ENCODE results near the gene SMURF2. TPM values are rescaled to one million over a fixed set of nuclear protein-coding genes. Genes with fewer than 3 reads are reported as not detected.

The SMURF2 gene
- total and polyA plus RNA-seq, 2 donors (not counting 1 experiment from before 2014, with no cell fraction given), result 96.3 to 108 TPM

- no peak overlapping the region for H3K9ac ChIP-seq (ENCODE audit: insufficient read depth, low read length)
- DNase-seq (ENCODE audit: low read depth in 2 of 2), result peak; percentile 28 to 59
- H2AFZ ChIP-seq (ENCODE audit: low read length), result no peak overlapping the region
- H3K4me2 ChIP-seq (ENCODE audit: extremely low read depth, insufficient read depth, low read length), result peak overlapping the region; percentile 71
- no peaks in the 10 kb centered on the region for H3K9me3 ChIP-seq (ENCODE audit: control insufficient read depth, insufficient read depth, low read depth, low read length)
- H3K27ac ChIP-seq (ENCODE audit: insufficient read depth, low read length), result peak overlapping the region; percentile 30
- peaks cover 29% of the 10 kb centered on the region for H3K36me3 ChIP-seq (ENCODE audit: control insufficient read depth, insufficient read depth, low read length)
- no peaks in the 10 kb centered on the region for H3K27me3 ChIP-seq (ENCODE audit: control insufficient read depth, insufficient read depth, low read length)
- H3K4me1 ChIP-seq (ENCODE audit: control insufficient read depth, extremely low read depth, insufficient read depth, low read length), result peaks cover 12% of the 10 kb centered on the region
- H3K79me2 ChIP-seq (ENCODE audit: control insufficient read depth, insufficient read depth, low read length), result peaks cover 70% of the 10 kb centered on the region
- TF ChIP-seq EZH2 (IDR thresholded peaks at IDR 0.05; ENCODE audit: low read length, missing control alignments) (no peak), CTCF (conservative IDR thresholded peaks at IDR 0.05 in 1 of 2, IDR thresholded peaks at IDR 0.05 in 1 of 2; ENCODE audit: low read depth in 1 of 2, low read length in 2 of 2) (no peak)
- H4K20me1 ChIP-seq (ENCODE audit: control insufficient read depth, extremely low read depth, insufficient read depth, low read length), result peaks cover 15% of the 10 kb centered on the region
- peak overlapping the region in 3 of 4 experiments; percentile 12 to 89 (median 74) for H3K4me3 ChIP-seq (replicated peaks in 1 of 4; ENCODE audit: control extremely low read depth in 1 of 4, insufficient read depth in 1 of 4, low read depth in 3 of 4, low read length in 4 of 4)
These were observed 159.3 kb downstream of the SMURF2 start for GRCh38 chr17:64502809-64503208.

GRCh38 chr17:64502021-64502420, 160.1 kb downstream of the SMURF2 start:
- Histone ChIP-seq H3K4me2 (ENCODE audit: extremely low read depth, insufficient read depth, low read length) (peak overlapping the region; percentile 46), H3K4me1 (ENCODE audit: control insufficient read depth, extremely low read depth, insufficient read depth, low read length) (peaks cover 12% of the 10 kb centered on the region)

More at GRCh38 chr17:64502021-64502420, 160.1 kb downstream of the SMURF2 start:
- Histone ChIP-seq H3K36me3 (ENCODE audit: control insufficient read depth, insufficient read depth, low read length) (peaks cover 29% of the 10 kb centered on the region), H2AFZ (ENCODE audit: low read length) (no peak overlapping the region), H3K4me3 (replicated peaks in 1 of 4; ENCODE audit: control extremely low read depth in 1 of 4, insufficient read depth in 1 of 4, low read depth in 3 of 4, low read length in 4 of 4) (peak overlapping the region in 1 of 4 experiments; percentile 89), H3K79me2 (ENCODE audit: control insufficient read depth, insufficient read depth, low read length) (peaks cover 62% of the 10 kb centered on the region), H3K9me3 (ENCODE audit: control insufficient read depth, insufficient read depth, low read depth, low read length) (no peaks in the 10 kb centered on the region), H3K9ac (ENCODE audit: insufficient read depth, low read length) (no peak overlapping the region), H3K27ac (ENCODE audit: insufficient read depth, low read length) (peak overlapping the region; percentile 30), H4K20me1 (ENCODE audit: control insufficient read depth, extremely low read depth, insufficient read depth, low read length) (peaks cover 15% of the 10 kb centered on the region), H3K27me3 (ENCODE audit: control insufficient read depth, insufficient read depth, low read length) (no peaks in the 10 kb centered on the region)
- no peak for DNase-seq (ENCODE audit: low read depth in 2 of 2)
- no peak for TF ChIP-seq CTCF (conservative IDR thresholded peaks at IDR 0.05 in 1 of 2, IDR thresholded peaks at IDR 0.05 in 1 of 2; ENCODE audit: low read depth in 1 of 2, low read length in 2 of 2)
- TF ChIP-seq EZH2 (IDR thresholded peaks at IDR 0.05; ENCODE audit: low read length, missing control alignments), result no peak
